Gastrocnemius medialis (tissue), 4 donors: Measurements from ENCODE around the gene SP3. TPM values are rescaled to one million over a fixed set of nuclear protein-coding genes. Genes with fewer than 3 reads are reported as not detected.

Experiments used
- ATAC-seq, 2 donors: fragments of 150-250 bp; one replicate each; pipeline ENCODE4 v1.9.1; 2016
- DNase-seq, 2 donors: peaks; one replicate each; pipeline ENCODE4 v3.0.0-alpha.2; 2019
- H3K27ac ChIP-seq, 4 donors: fragments of 200-600 bp; sonication (generic); 1 replicate in 1 of 4; 2 replicates in 3 of 4; pipeline ENCODE4 v1.5.1; 2016 to 2018; ENCODE audit warnings: mild to moderate bottlenecking in 2 of 4, moderate library complexity in 1 of 4
- H3K27me3 ChIP-seq, 3 donors: fragments of 200-600 bp; sonication (generic) in 2 of 3; 1 replicate in 1 of 3; 2 replicates in 2 of 3; pipeline versions ENCODE4 v1.5.1 to v1.6.0; 2016 to 2019; ENCODE audit warnings: mild to moderate bottlenecking in 1 of 3, moderate library complexity in 1 of 3
- H3K36me3 ChIP-seq, 2 donors: fragments of 200-600 bp; sonication (generic) in 1 of 2; one replicate each; pipeline ENCODE4 v1.5.1; 2017 to 2018
- H3K4me1 ChIP-seq, 2 donors: fragments of 200-600 bp; sonication (generic) in 1 of 2; one replicate each; pipeline ENCODE4 v1.5.1; 2016 to 2017; ENCODE audit warnings: mild to moderate bottlenecking in 2 of 2
- H3K4me3 ChIP-seq, 4 donors: fragments of 200-600 bp; sonication (generic) in 3 of 4; 1 replicate in 1 of 4; 2 replicates in 3 of 4; pipeline ENCODE4 v1.5.1; 2016 to 2019; ENCODE audit warnings: mild to moderate bottlenecking in 2 of 4
- H3K9me3 ChIP-seq, 3 donors: fragments of 200-600 bp; sonication (generic) in 2 of 3; 1 replicate in 1 of 3; 2 replicates in 2 of 3; pipeline ENCODE4 v1.5.1; 2016 to 2019
- POLR2A ChIP-seq, 2 donors: fragments of 450-650 bp; IDR thresholded peaks; one replicate each; pipeline ENCODE4 v1.6.1; 2017; ENCODE audit warnings: antibody characterized with exemption in 2 of 2, mild to moderate bottlenecking in 2 of 2, moderate library complexity in 2 of 2
- in situ Hi-C, 4 donors: fragments of 200-750 bp; cut with MboI; loops; one replicate each; pipeline versions ENCODE4 v1.15.0 to v1.8.0; 2017; ENCODE audit warnings: low sequenced_read_pairs in 4 of 4
- intact Hi-C: fragments of 100-400 bp; cut with DNase I; formaldehyde crosslinking; loops from one replicate; pipeline ENCODE4 v1.15.1; 2023; ENCODE audit warnings: low total_unique reads
- total RNA-seq, 4 donors: library from RNA; depleted of rRNA; stranded (reverse); fragments of >200 nt; gene quantifications; one replicate each; pipeline versions ENCODE4 v1.1.0 to v1.2.3, GENCODE V29; 2016
- TF ChIP-seq, protein P1 (sequence below), 5 experiments: fragments of 450-650 bp in 3 of 5; fragments of 200-600 bp in 2 of 5; sonication (generic) in 2 of 5; IDR thresholded peaks in 4 of 5; conservative IDR thresholded peaks in 1 of 5; 1 replicate in 4 of 5; 2 replicates in 1 of 5; pipeline ENCODE4 v1.5.1; 2016 to 2019; ENCODE audit warnings: antibody characterized with exemption in 5 of 5, mild to moderate bottlenecking in 3 of 5, moderate library complexity in 3 of 5

The SP3 gene
- total RNA-seq, 4 donors from 2014 or later = 47.9 to 68.9 (median 58.7) TPM

DNA sequence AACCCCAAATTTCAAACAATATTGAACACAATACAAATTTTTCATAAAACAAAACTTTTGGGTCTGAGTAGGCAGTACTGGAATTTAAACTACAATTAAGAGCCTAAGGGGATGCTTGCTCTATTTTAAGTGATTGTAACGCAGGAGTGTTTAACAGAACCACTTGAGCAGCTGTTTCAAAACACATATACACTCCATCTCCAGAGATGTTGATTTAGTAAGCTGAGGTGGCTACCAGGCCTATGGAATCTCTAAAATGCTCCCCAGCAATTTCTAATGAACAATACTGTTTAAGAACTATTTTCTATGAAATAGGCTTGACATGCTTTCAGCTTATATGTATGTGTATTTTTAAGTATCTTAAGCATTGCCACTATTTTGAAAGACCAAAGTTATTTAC, 58.5 kb downstream of the SP3 start:
- Histone ChIP-seq H3K36me3 (peaks cover 0 to 17% of the 10 kb centered on the region in 2 donors), H3K4me1 (no peaks in the 10 kb centered on the region), H3K27me3 (no peaks in the 10 kb centered on the region), H3K4me3 (no peak overlapping the region), H3K9me3 (no peaks in the 10 kb centered on the region), H3K27ac (no peak overlapping the region)
- TF ChIP-seq, protein P1, sequence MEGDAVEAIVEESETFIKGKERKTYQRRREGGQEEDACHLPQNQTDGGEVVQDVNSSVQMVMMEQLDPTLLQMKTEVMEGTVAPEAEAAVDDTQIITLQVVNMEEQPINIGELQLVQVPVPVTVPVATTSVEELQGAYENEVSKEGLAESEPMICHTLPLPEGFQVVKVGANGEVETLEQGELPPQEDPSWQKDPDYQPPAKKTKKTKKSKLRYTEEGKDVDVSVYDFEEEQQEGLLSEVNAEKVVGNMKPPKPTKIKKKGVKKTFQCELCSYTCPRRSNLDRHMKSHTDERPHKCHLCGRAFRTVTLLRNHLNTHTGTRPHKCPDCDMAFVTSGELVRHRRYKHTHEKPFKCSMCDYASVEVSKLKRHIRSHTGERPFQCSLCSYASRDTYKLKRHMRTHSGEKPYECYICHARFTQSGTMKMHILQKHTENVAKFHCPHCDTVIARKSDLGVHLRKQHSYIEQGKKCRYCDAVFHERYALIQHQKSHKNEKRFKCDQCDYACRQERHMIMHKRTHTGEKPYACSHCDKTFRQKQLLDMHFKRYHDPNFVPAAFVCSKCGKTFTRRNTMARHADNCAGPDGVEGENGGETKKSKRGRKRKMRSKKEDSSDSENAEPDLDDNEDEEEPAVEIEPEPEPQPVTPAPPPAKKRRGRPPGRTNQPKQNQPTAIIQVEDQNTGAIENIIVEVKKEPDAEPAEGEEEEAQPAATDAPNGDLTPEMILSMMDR (IDR thresholded peaks at IDR 0.05 in 4 of 5, conservative IDR thresholded peaks at IDR 0.05 in 1 of 5) = no peak
- no peak for TF ChIP-seq POLR2A (IDR thresholded peaks at IDR 0.05)
- in situ Hi-C loops (no loop called here), intact Hi-C loops (no loop called here)
- ATAC-seq (no peak), DNase-seq (no peak)

DNA sequence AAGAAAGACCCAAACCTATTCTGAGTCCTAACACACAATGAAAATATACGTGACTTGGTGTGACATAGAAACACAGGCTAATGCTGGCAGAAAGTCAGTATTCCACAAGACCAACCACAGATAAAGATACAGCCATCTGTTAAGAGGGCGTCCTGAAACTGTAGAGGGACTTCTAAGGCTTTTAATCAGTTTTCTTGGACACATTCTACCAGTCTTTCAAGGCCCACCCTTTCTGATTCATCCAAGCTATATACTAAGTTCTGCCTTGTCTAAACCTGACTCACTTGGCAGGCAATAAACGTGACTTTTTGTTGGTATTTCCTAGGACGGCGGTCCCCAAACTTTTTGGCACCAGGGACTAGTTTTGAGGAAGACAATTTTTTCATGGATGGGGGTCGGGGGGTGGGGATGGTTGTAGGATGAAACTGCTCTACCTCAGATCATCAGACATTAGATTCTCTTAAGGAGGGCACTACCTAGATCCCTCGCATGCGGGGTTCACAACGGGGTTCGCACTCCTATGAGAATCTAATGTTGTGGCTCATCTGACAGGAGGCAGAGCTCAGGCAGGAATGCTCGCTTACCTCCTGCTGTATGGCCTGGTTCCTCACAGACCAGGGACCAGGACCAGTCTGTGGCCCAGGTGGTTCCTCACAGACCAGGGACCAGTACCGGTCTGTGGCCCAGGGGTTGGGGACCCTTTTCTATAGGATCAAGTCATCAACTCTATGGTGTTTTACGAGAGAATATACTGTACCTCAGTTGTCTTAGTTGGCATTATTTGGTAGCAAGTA, 61.4 kb downstream of the SP3 start:
- H3K4me1 ChIP-seq = no peaks in the 10 kb centered on the region
- in situ Hi-C loops (no loop called here), intact Hi-C loops (no loop called here)
- ATAC-seq (no peak), DNase-seq (no peak)
- no peak overlapping the region for H3K27ac ChIP-seq
- no peak overlapping the region for H3K4me3 ChIP-seq
- no peaks in the 10 kb centered on the region for H3K9me3 ChIP-seq
- no peaks in the 10 kb centered on the region for H3K27me3 ChIP-seq
- peaks cover 0 to 17% of the 10 kb centered on the region in 2 donors for H3K36me3 ChIP-seq
- TF ChIP-seq, protein P1 (IDR thresholded peaks at IDR 0.05 in 4 of 5, conservative IDR thresholded peaks at IDR 0.05 in 1 of 5) = no peak
- TF ChIP-seq POLR2A (IDR thresholded peaks at IDR 0.05) = no peak

DNA sequence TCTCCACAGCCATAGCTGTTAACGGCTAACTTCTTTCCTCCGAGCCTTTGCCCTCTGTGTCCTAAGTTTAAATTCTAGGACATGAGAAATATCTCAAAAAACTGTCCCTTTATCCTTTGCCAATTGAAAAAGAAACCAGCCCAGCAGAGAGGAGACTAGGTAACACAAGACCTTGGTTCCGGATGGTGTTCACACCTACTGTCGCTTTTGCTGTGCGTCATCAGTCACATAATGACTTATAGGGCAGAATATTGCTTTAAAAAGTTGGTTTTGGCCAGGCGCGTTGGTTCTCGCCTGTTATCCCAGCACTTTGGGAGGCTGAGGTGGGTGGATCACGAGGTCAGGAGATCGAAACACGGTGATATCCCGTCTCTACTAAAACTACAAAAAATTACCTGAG, 66.2 kb downstream of the SP3 start:
- H3K27ac ChIP-seq = no peak overlapping the region
- H3K36me3 ChIP-seq = no peaks in the 10 kb centered on the region
- intact Hi-C loops (no loop called here), in situ Hi-C loops (loop anchor here in 1 of 4 donors (25.0 kb wide), 1 partner anchor 138 kb away; no protein-coding TSS in a partner anchor)
- no peaks in the 10 kb centered on the region for H3K4me1 ChIP-seq
- no peak overlapping the region for H3K4me3 ChIP-seq
- TF ChIP-seq, protein P1 (IDR thresholded peaks at IDR 0.05 in 4 of 5, conservative IDR thresholded peaks at IDR 0.05 in 1 of 5) = no peak
- TF ChIP-seq POLR2A (IDR thresholded peaks at IDR 0.05) = no peak
- ATAC-seq (no peak), DNase-seq (no peak)
- no peaks in the 10 kb centered on the region for H3K27me3 ChIP-seq
- H3K9me3 ChIP-seq = no peaks in the 10 kb centered on the region

DNA sequence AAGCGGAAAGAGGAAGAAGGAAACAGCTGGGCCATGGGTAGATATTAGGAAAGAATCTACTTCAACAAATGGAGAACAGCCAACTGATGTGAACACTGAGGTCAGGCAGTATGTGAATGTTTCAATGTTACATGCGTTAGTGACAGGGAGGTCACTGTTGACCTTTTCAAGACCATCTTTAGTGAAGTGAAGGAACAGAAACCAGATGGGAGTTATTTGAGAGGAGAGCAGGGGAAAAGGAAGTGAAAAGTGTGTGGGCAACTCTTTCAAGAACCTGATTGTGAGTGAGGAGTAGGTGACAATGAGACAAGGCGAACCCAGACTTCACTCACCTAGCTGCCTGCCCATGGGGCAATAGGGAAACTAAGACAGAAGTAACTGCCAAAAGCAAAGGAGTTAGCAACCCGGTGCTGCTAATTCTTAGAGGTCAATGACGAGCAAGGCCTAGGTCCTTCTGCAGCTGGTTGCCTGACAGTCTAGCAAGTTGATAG, 67.0 kb downstream of the SP3 start:
- Histone ChIP-seq H3K27me3 (no peaks in the 10 kb centered on the region), H3K27ac (no peak overlapping the region), H3K4me3 (no peak overlapping the region), H3K36me3 (no peaks in the 10 kb centered on the region), H3K4me1 (no peaks in the 10 kb centered on the region), H3K9me3 (no peaks in the 10 kb centered on the region)
- intact Hi-C loops = no loop called here
- no peak for TF ChIP-seq POLR2A (IDR thresholded peaks at IDR 0.05)
- TF ChIP-seq, protein P1 (IDR thresholded peaks at IDR 0.05 in 4 of 5, conservative IDR thresholded peaks at IDR 0.05 in 1 of 5) = no peak
- ATAC-seq (no peak), DNase-seq (no peak)
- in situ Hi-C loops = loop anchor here in 1 of 4 donors (25.0 kb wide), 1 partner anchor 139 kb away; no protein-coding TSS in a partner anchor
